ENCODE results near the gene STX10. TPM values are rescaled to one million over a fixed set of nuclear protein-coding genes. Genes with fewer than 3 reads are reported as not detected.
A peak's percentile ranks its signal among the peaks of the same experiment; 100 is the strongest.
"Not testable (repeated sequence)": the region's sequence is repeated elsewhere in the genome, so short reads cannot be mapped to it uniquely, and the experiment has no call there.

Gene STX10
- total RNA-seq, 2 experiments from 2014 or later: 53.3 to 55.0 TPM

- Mint-ChIP-seq H3K27ac (peak overlapping the region; percentile 100), H3K36me3 (peaks cover 26% of the 10 kb centered on the region), H3K4me3 (peak overlapping the region; percentile 99), H3K27me3 (peaks cover 14% of the 10 kb centered on the region), H3K9me3 (no peaks in the 10 kb centered on the region), H3K4me1 (peaks cover 42% of the 10 kb centered on the region)
- peak; percentile 65 for DNase-seq
These were observed 4.1 kb upstream of the STX10 start for GRCh38 chr19:13154241-13154778.

- Mint-ChIP-seq H3K27me3 (peaks cover 14% of the 10 kb centered on the region), H3K9me3 (no peaks in the 10 kb centered on the region), H3K36me3 (peaks cover 26% of the 10 kb centered on the region), H3K4me3 (peak overlapping the region; percentile 99), H3K27ac (peak overlapping the region; percentile 100), H3K4me1 (peaks cover 44% of the 10 kb centered on the region)
- DNase-seq: peak; percentile 20
These were observed 3.5 kb upstream of the STX10 start for GRCh38 chr19:13153569-13154240.

- Mint-ChIP-seq H3K9me3 (no peaks in the 10 kb centered on the region), H3K4me1 (peaks cover 42% of the 10 kb centered on the region), H3K36me3 (peaks cover 26% of the 10 kb centered on the region), H3K27me3 (peaks cover 14% of the 10 kb centered on the region), H3K4me3 (peak overlapping the region; percentile 99), H3K27ac (peak overlapping the region; percentile 100)
- DNase-seq: peak; percentile 95
These were observed 2.9 kb upstream of the STX10 start for GRCh38 chr19:13152974-13153568.

GRCh38 chr19:13152356-13152973, 2.3 kb upstream of the STX10 start:
- Mint-ChIP-seq H3K4me3 (peak overlapping the region; percentile 99), H3K4me1 (peaks cover 38% of the 10 kb centered on the region), H3K27ac (peak overlapping the region; percentile 100), H3K36me3 (peaks cover 26% of the 10 kb centered on the region), H3K27me3 (peaks cover 14% of the 10 kb centered on the region), H3K9me3 (no peaks in the 10 kb centered on the region)
- DNase-seq: no peak

- H3K27me3 Mint-ChIP-seq: peaks cover 14% of the 10 kb centered on the region
- H3K27ac Mint-ChIP-seq: peak overlapping the region; percentile 100
- peaks cover 35% of the 10 kb centered on the region for H3K4me1 Mint-ChIP-seq
- DNase-seq: peak; percentile 95
- H3K9me3 Mint-ChIP-seq: no peaks in the 10 kb centered on the region
- peak overlapping the region; percentile 99 for H3K4me3 Mint-ChIP-seq
- peaks cover 28% of the 10 kb centered on the region for H3K36me3 Mint-ChIP-seq
These were observed 1.6 kb upstream of the STX10 start for GRCh38 chr19:13151605-13152355.

GRCh38 chr19:13150931-13151604, 893 bp upstream of the STX10 start:
- Mint-ChIP-seq H3K4me3 (peak overlapping the region; percentile 99), H3K36me3 (peaks cover 28% of the 10 kb centered on the region), H3K9me3 (no peaks in the 10 kb centered on the region), H3K27ac (peak overlapping the region; percentile 98), H3K4me1 (peaks cover 28% of the 10 kb centered on the region), H3K27me3 (peaks cover 14% of the 10 kb centered on the region)
- peak; percentile 39 for DNase-seq

- Mint-ChIP-seq H3K4me3 (peak overlapping the region; percentile 99), H3K27ac (peak overlapping the region; percentile 98), H3K27me3 (peaks cover 13% of the 10 kb centered on the region), H3K9me3 (no peaks in the 10 kb centered on the region), H3K4me1 (peaks cover 22% of the 10 kb centered on the region), H3K36me3 (peaks cover 20% of the 10 kb centered on the region)
- peak; percentile 53 for DNase-seq
These were observed 468 bp downstream of the STX10 start for GRCh38 chr19:13149628-13150186.

- H3K27ac Mint-ChIP-seq: peak overlapping the region; percentile 65
- H3K9me3 Mint-ChIP-seq, DNase-seq, H3K27me3 Mint-ChIP-seq: not testable (repeated sequence)
- H3K4me3 Mint-ChIP-seq: peak overlapping the region; percentile 99
- H3K36me3 Mint-ChIP-seq: peaks cover 15% of the 10 kb centered on the region
- H3K4me1 Mint-ChIP-seq: peaks cover 22% of the 10 kb centered on the region
These were observed 975 bp downstream of the STX10 start for GRCh38 chr19:13149173-13149627.

GRCh38 chr19:13146763-13147563, 3.2 kb downstream of the STX10 start:
- H3K4me3 Mint-ChIP-seq: no peak overlapping the region
- peaks cover 2% of the 10 kb centered on the region for H3K36me3 Mint-ChIP-seq

GRCh38 chr19:13139633-13140311, 10.4 kb downstream of the STX10 start:
- H3K4me3 Mint-ChIP-seq: no peak overlapping the region
- DNase-seq: no peak
- no peak overlapping the region for H3K27ac Mint-ChIP-seq
- H3K9me3 Mint-ChIP-seq: no peaks in the 10 kb centered on the region
- H3K27me3 Mint-ChIP-seq: no peaks in the 10 kb centered on the region
- peaks cover 2% of the 10 kb centered on the region for H3K36me3 Mint-ChIP-seq
- H3K4me1 Mint-ChIP-seq: no peaks in the 10 kb centered on the region

More at GRCh38 chr19:13146763-13147563, 3.2 kb downstream of the STX10 start:
- no peak for DNase-seq
- no peak overlapping the region for H3K27ac Mint-ChIP-seq
- no peaks in the 10 kb centered on the region for H3K9me3 Mint-ChIP-seq
- no peaks in the 10 kb centered on the region for H3K27me3 Mint-ChIP-seq
- peaks cover 15% of the 10 kb centered on the region for H3K4me1 Mint-ChIP-seq

GRCh38 chr19:13138916-13139198, 11.3 kb downstream of the STX10 start:
- Mint-ChIP-seq H3K9me3 (no peaks in the 10 kb centered on the region), H3K27ac (no peak overlapping the region), H3K4me3 (no peak overlapping the region), H3K27me3 (no peaks in the 10 kb centered on the region), H3K4me1 (no peaks in the 10 kb centered on the region), H3K36me3 (peaks cover 2% of the 10 kb centered on the region)
- no peak for DNase-seq

GRCh38 chr19:13138171-13138915, 11.8 kb downstream of the STX10 start:
- Mint-ChIP-seq H3K27me3 (no peaks in the 10 kb centered on the region), H3K36me3 (peaks cover 2% of the 10 kb centered on the region), H3K4me3 (no peak overlapping the region), H3K4me1 (peaks cover 5% of the 10 kb centered on the region), H3K27ac (no peak overlapping the region), H3K9me3 (no peaks in the 10 kb centered on the region)
- DNase-seq: no peak
